GM12872 (cell line): ENCODE results near the gene ZNF512B.

Experiments used
- TF ChIP-seq, protein P1 (sequence below): IDR thresholded peaks from 3 replicates; pipeline ENCODE4 v1.5.1; 2011; ENCODE audit warnings: low read depth, mild to moderate bottlenecking, low read length, moderate library complexity; ENCODE audit not compliant: insufficient read depth

Gene ZNF512B

DNA sequence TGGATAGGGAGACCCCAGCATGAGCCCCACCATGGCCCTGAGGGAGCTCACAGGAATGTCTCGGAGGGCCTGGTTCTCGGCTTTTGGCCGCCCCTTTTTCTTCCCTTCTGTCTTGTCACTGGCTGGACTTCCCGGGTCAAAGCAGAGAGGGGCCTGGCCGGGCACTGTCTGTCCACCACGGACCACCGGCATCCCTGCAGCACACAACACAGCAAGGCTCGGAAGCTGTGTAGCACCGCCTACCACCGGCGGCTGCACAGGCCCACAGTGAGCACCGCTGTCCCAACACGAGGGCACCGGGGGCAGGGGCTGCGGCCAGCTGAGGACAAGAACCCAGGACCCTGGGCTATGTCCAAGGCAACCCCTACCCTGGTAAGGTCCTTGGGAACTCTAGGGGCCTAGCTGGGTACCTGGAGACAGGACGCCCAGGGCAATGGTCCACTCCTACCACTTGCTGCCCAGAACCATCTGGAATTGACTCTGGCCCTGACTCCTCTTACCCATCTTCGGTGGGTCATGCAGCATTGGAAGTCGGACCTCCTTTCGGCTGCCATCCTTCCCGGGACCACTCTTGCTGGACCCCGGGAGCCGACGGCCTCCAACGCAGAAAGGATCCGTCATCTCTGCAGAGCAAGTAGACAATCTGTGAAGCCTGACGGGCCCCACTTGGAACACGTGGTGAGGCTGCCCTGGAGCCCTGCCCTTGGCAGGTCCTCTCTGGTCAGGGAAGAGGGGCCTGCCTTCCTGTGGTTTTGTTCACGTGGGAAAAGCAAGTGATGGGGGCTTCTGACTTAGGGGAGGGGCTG is 2.2 kb downstream of the ZNF512B start:
- TF ChIP-seq, protein P1, sequence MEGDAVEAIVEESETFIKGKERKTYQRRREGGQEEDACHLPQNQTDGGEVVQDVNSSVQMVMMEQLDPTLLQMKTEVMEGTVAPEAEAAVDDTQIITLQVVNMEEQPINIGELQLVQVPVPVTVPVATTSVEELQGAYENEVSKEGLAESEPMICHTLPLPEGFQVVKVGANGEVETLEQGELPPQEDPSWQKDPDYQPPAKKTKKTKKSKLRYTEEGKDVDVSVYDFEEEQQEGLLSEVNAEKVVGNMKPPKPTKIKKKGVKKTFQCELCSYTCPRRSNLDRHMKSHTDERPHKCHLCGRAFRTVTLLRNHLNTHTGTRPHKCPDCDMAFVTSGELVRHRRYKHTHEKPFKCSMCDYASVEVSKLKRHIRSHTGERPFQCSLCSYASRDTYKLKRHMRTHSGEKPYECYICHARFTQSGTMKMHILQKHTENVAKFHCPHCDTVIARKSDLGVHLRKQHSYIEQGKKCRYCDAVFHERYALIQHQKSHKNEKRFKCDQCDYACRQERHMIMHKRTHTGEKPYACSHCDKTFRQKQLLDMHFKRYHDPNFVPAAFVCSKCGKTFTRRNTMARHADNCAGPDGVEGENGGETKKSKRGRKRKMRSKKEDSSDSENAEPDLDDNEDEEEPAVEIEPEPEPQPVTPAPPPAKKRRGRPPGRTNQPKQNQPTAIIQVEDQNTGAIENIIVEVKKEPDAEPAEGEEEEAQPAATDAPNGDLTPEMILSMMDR = no peak

- TF ChIP-seq, protein P1 = no peak
These were observed 2.8 kb downstream of the ZNF512B start for GRCh38 chr20:63966944-63967322.

DNA sequence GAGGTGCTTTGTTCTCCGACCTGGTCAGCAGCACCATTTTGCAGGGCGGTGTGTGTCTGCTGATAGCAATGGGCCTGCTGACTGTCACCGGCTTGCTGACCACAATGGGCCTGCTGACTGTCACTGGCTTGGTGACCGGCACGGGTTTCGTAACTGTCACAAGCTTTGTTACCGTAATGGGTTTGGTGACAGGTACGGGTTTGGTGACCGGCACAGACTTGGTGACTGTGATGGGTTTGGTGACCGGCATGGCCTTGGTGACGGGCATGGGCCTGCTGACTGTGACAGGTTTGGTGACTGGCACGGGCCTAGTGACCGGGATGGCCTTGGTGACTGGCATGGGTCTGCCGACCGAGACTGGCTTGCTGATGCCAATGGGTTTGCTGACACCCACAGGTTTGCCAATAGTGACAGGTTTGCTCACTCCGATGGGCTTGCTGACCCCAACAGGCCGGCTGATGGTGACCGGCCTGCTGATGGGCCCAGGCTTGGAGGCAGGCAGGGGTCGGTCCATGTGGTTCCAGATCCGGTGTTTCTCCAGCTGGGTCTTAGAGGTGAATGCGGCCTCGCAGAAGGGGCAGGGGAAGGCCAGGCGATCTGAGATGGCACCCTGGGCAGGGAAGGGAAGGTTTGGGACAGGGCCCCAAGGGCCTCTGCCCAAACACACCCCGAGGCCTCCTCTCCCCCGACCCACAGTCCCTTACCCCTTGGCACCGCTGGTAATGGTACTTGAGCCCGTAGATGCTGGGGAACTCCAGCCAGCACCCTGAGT is 3.4 kb downstream of the ZNF512B start:
- TF ChIP-seq, protein P1 = no peak

DNA sequence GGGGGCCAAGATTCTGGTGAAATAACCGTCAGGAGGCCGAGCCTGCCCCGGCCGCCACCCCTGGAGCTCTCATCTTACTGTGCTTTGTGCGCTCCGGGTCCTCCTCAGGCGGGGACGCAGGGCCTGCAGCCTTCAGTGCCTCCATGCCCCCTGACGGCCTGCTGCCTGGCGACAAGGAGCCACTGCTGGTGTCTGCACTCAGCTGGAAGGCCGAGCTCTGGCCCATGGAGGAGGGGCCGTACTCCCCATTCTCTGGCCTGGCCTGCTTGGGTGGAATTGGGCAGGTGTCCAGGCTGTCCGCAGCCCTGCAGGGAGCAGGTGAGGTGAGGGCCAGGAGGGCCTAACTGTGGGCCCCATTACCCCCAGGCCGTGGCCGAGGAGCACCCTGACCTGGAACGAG is 5.3 kb downstream of the ZNF512B start:
- TF ChIP-seq, protein P1 = no peak

DNA sequence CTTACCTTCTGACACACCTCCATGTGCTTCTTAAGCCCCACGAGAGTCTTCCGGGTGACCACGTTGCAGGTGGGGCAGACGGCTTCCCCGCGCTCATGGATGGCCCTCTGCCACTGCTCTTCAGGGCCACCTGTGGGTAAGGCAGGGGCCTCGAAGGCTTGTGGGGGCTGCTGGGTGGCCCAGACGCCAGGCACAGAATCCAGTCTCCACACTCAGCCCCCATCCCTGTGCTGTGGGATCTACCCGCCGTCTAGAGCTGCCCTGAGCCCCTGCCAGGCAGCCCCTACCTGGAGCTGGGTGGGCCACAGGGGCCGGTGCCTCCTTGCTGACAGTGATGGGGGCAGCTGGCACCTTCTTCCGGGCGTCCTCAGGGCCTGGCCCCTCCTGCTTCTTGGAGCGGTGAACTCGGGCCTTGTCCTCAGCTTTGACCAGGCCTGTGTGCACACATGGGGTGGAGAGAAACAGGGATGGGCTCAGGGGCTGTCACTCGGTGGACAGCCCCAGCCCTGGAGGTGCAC is 5.9 kb downstream of the ZNF512B start:
- TF ChIP-seq, protein P1 = no peak

DNA sequence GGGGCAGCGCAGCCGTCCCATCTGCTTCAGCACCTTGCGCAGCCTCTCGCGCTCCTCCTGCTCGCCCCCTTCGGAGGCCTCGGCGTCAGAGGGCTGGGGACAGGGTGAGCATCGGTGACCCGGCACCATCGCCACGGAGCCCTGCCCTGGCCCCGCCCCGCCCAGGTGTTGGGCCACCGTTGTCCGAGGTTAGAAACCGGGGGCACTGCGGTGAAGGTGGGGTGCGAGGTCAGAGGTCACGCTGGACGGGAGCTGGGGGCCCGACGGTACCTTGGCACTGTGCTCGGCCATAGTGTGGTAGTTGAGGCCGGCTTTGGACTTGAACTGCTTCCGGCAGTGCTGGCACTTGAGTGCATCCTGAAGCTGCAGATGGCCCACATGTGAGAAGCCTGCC is 6.4 kb downstream of the ZNF512B start:
- TF ChIP-seq, protein P1 = no peak
